ENCODE data around the gene CC2D2B. TPM values are rescaled to one million over a fixed set of nuclear protein-coding genes. Genes with fewer than 3 reads are reported as not detected.
A peak's percentile ranks its signal among the peaks of the same experiment; 100 is the strongest.

The CC2D2B gene
- total RNA-seq, 4 donors from 2014 or later = 0.96 to 1.6 (median 1.1) TPM; not detected in 1

GRCh38 chr10:95998255-95998784 is 90.5 kb downstream of the CC2D2B start:
- Histone ChIP-seq H3K27ac (no peak overlapping the region), H3K4me3 (no peak overlapping the region), H3K9me3 (no peaks in the 10 kb centered on the region), H3K4me1 (peaks cover 0 to 4% (median 0%) of the 10 kb centered on the region in 4 donors), H3K36me3 (no peaks in the 10 kb centered on the region), H3K27me3 (no peaks in the 10 kb centered on the region)
- DNase-seq = no peak
- intact Hi-C loops (cut with DNase I; ENCODE audit: low total_unique reads) = no loop called here
- WGBS, 2 donors (ENCODE audit: low coverage in 1 of 2) = 69 to 88% methylated on average over 1 of the region's 1 CpG
- in situ Hi-C loops (cut with MboI; ENCODE audit: low pct_ligation_motif_present in 1 of 4, low pct_unique_long_range_greater_than_20kb in 1 of 4, low sequenced_read_pairs in 3 of 4) = no loop called here
- TF ChIP-seq POLR2AphosphoS5 (IDR thresholded peaks at IDR 0.05) = no peak
- no peak for TF ChIP-seq CTCF (IDR thresholded peaks at IDR 0.05)
- no peak for TF ChIP-seq EP300 (IDR thresholded peaks at IDR 0.05; ENCODE audit: low read depth)
- TF ChIP-seq POLR2A (IDR thresholded peaks at IDR 0.05) = no peak

- DNase-seq = no peak
- 76 to 85% methylated on average over 2 of the region's 2 CpGs for WGBS, 2 donors (ENCODE audit: low coverage in 1 of 2)
- in situ Hi-C loops (cut with MboI; ENCODE audit: low pct_ligation_motif_present in 1 of 4, low pct_unique_long_range_greater_than_20kb in 1 of 4, low sequenced_read_pairs in 3 of 4) = loop anchor here in 3 of 4 donors (25.0 kb wide), 1 partner anchor 298 kb away; the partner anchor contains the start of gene DNTT (in 3 of the 3)
- H3K27ac ChIP-seq = no peak overlapping the region
- intact Hi-C loops (cut with DNase I; ENCODE audit: low total_unique reads) = no loop called here
- no peak overlapping the region for H3K4me3 ChIP-seq
- no peaks in the 10 kb centered on the region for H3K9me3 ChIP-seq
- H3K36me3 ChIP-seq = no peaks in the 10 kb centered on the region
- H3K27me3 ChIP-seq = no peaks in the 10 kb centered on the region
- no peak for TF ChIP-seq EP300 (IDR thresholded peaks at IDR 0.05; ENCODE audit: low read depth)
- no peak for TF ChIP-seq CTCF (IDR thresholded peaks at IDR 0.05)
- TF ChIP-seq POLR2AphosphoS5 (IDR thresholded peaks at IDR 0.05) = no peak
- no peak for TF ChIP-seq POLR2A (IDR thresholded peaks at IDR 0.05)
- peaks cover 0 to 6% (median 0%) of the 10 kb centered on the region in 4 donors for H3K4me1 ChIP-seq
These were observed 106.2 kb downstream of the CC2D2B start for GRCh38 chr10:96013956-96014355.

- Histone ChIP-seq H3K9me3 (no peaks in the 10 kb centered on the region), H3K4me1 (peaks cover 0 to 6% (median 0%) of the 10 kb centered on the region in 4 donors), H3K27me3 (no peaks in the 10 kb centered on the region), H3K27ac (no peak overlapping the region), H3K4me3 (no peak overlapping the region), H3K36me3 (no peaks in the 10 kb centered on the region)
- DNase-seq = no peak
- in situ Hi-C loops (cut with MboI; ENCODE audit: low pct_ligation_motif_present in 1 of 4, low pct_unique_long_range_greater_than_20kb in 1 of 4, low sequenced_read_pairs in 3 of 4) (loop anchor here in 3 of 4 donors (25.0 kb wide), 1 partner anchor 298 kb away; the partner anchor contains the start of gene DNTT (in 3 of the 3)), intact Hi-C loops (cut with DNase I; ENCODE audit: low total_unique reads) (no loop called here)
- 90 to 91% methylated on average over 2 of the region's 2 CpGs for WGBS, 2 donors (ENCODE audit: low coverage in 1 of 2)
- TF ChIP-seq POLR2AphosphoS5 (IDR thresholded peaks at IDR 0.05) (no peak), EP300 (IDR thresholded peaks at IDR 0.05; ENCODE audit: low read depth) (no peak), POLR2A (IDR thresholded peaks at IDR 0.05) (no peak), CTCF (IDR thresholded peaks at IDR 0.05) (no peak)
These were observed 106.8 kb downstream of the CC2D2B start for GRCh38 chr10:96014473-96015102.

- no peak overlapping the region for H3K27ac ChIP-seq
- intact Hi-C loops (cut with DNase I; ENCODE audit: low total_unique reads) = no loop called here
- H3K4me3 ChIP-seq = no peak overlapping the region
- H3K9me3 ChIP-seq = no peaks in the 10 kb centered on the region
- in situ Hi-C loops (cut with MboI; ENCODE audit: low pct_ligation_motif_present in 1 of 4, low pct_unique_long_range_greater_than_20kb in 1 of 4, low sequenced_read_pairs in 3 of 4) = loop anchor here in 3 of 4 donors (25.0 kb wide), 1 partner anchor 295 kb away; the partner anchor contains the start of gene DNTT (in 3 of the 3)
- no peaks in the 10 kb centered on the region for H3K27me3 ChIP-seq
- H3K4me1 ChIP-seq = peaks cover 0 to 6% (median 0%) of the 10 kb centered on the region in 4 donors
- no peaks in the 10 kb centered on the region for H3K36me3 ChIP-seq
- WGBS, 2 donors (ENCODE audit: low coverage in 1 of 2) = 15 to 16% methylated on average over 5 of the region's 5 CpGs
- peak; percentile 21 for DNase-seq
- TF ChIP-seq EP300 (IDR thresholded peaks at IDR 0.05; ENCODE audit: low read depth) (no peak), POLR2AphosphoS5 (IDR thresholded peaks at IDR 0.05) (peak; percentile 31 to 82 (median 56)), POLR2A (IDR thresholded peaks at IDR 0.05) (no peak), CTCF (IDR thresholded peaks at IDR 0.05) (peak; percentile 69 to 79 (median 77))
These were observed 109.5 kb downstream of the CC2D2B start for GRCh38 chr10:96017191-96017687.
